ENCODE data around the gene ENHO. TPM values are rescaled to one million over a fixed set of nuclear protein-coding genes. Genes with fewer than 3 reads are reported as not detected.

The ENHO gene
- total RNA-seq, 2 donors from 2014 or later: 0.75 TPM; not detected in 1

- H3K9me3 ChIP-seq: no peaks in the 10 kb centered on the region
- DNase-seq (ENCODE audit: low spot score): no peak
- no peak for TF ChIP-seq CTCF (IDR thresholded peaks at IDR 0.05)
- no peak overlapping the region for H3K27ac ChIP-seq
- H3K4me3 ChIP-seq: no peak overlapping the region
- H3K36me3 ChIP-seq: no peaks in the 10 kb centered on the region
- H3K4me1 ChIP-seq: peaks cover 0 to 33% of the 10 kb centered on the region in 2 donors
- H3K27me3 ChIP-seq: no peaks in the 10 kb centered on the region
These were observed 35.6 kb upstream of the ENHO start for GRCh38 chr9:34558364-34558763.

- DNase-seq (ENCODE audit: low spot score): no peak
- Histone ChIP-seq H3K36me3 (no peaks in the 10 kb centered on the region), H3K4me1 (peaks cover 0 to 33% of the 10 kb centered on the region in 2 donors), H3K9me3 (no peaks in the 10 kb centered on the region), H3K27me3 (no peaks in the 10 kb centered on the region), H3K27ac (no peak overlapping the region), H3K4me3 (no peak overlapping the region)
- TF ChIP-seq CTCF (IDR thresholded peaks at IDR 0.05): no peak
These were observed 34.9 kb upstream of the ENHO start for GRCh38 chr9:34557426-34558321.

GRCh38 chr9:34556949-34557348 is 34.2 kb upstream of the ENHO start:
- DNase-seq (ENCODE audit: low spot score): no peak
- no peaks in the 10 kb centered on the region for H3K9me3 ChIP-seq
- no peaks in the 10 kb centered on the region for H3K27me3 ChIP-seq
- TF ChIP-seq CTCF (IDR thresholded peaks at IDR 0.05): no peak
- H3K4me1 ChIP-seq: peaks cover 0 to 33% of the 10 kb centered on the region in 2 donors
- H3K27ac ChIP-seq: no peak overlapping the region
- H3K36me3 ChIP-seq: no peaks in the 10 kb centered on the region
- no peak overlapping the region for H3K4me3 ChIP-seq

- TF ChIP-seq CTCF (IDR thresholded peaks at IDR 0.05): no peak
- no peak for DNase-seq (ENCODE audit: low spot score)
- H3K36me3 ChIP-seq: no peaks in the 10 kb centered on the region
- H3K9me3 ChIP-seq: no peaks in the 10 kb centered on the region
- H3K27ac ChIP-seq: no peak overlapping the region
- H3K27me3 ChIP-seq: no peaks in the 10 kb centered on the region
- H3K4me3 ChIP-seq: no peak overlapping the region
- H3K4me1 ChIP-seq: peaks cover 0 to 23% of the 10 kb centered on the region in 2 donors
These were observed 33.2 kb upstream of the ENHO start for GRCh38 chr9:34555936-34556525.

- Histone ChIP-seq H3K4me1 (peaks cover 0 to 18% of the 10 kb centered on the region in 2 donors), H3K36me3 (no peaks in the 10 kb centered on the region), H3K9me3 (no peaks in the 10 kb centered on the region), H3K4me3 (no peak overlapping the region), H3K27ac (no peak overlapping the region), H3K27me3 (no peaks in the 10 kb centered on the region)
- no peak for TF ChIP-seq CTCF (IDR thresholded peaks at IDR 0.05)
- no peak for DNase-seq (ENCODE audit: low spot score)
These were observed 32.7 kb upstream of the ENHO start for GRCh38 chr9:34555500-34555899.
